Colonic mucosa (tissue), 4 donors: Measurements from ENCODE around the gene KDF1. TPM values are rescaled to one million over a fixed set of nuclear protein-coding genes. Genes with fewer than 3 reads are reported as not detected.

Experiments
- DNase-seq: peaks from one replicate; pipeline ENCODE4 v3.0.0-alpha.2; 2020
- H3K27ac ChIP-seq: fragments of 200-600 bp; one replicate; pipeline ENCODE4 v1.8.0; 2021
- H3K27me3 ChIP-seq: fragments of 200-600 bp; one replicate; pipeline ENCODE4 v1.8.0; 2021
- H3K36me3 ChIP-seq: fragments of 200-600 bp; one replicate; pipeline ENCODE4 v1.8.0; 2021
- H3K4me1 ChIP-seq: fragments of 200-600 bp; one replicate; pipeline ENCODE4 v1.8.0; 2021; ENCODE audit warnings: mild to moderate bottlenecking
- H3K4me3 ChIP-seq: fragments of 200-600 bp; one replicate; pipeline ENCODE4 v1.8.0; 2021
- H3K9ac ChIP-seq, 2 donors: one replicate each; pipeline ENCODE4 v1.7.0; 2013; ENCODE audit warnings: control low read depth in 2 of 2, low read depth in 2 of 2, low read length in 2 of 2
- H3K9me3 ChIP-seq: fragments of 200-600 bp; one replicate; pipeline ENCODE4 v1.8.0; 2021
- CTCF ChIP-seq: fragments of 200-600 bp; IDR thresholded peaks from one replicate; pipeline ENCODE4 v1.8.0; 2022; ENCODE audit warnings: antibody characterized with exemption, mild to moderate bottlenecking
- intact Hi-C: fragments of 100-400 bp; cut with DNase I; formaldehyde crosslinking; loops from one replicate; pipeline ENCODE4 v1.14.1; 2022
- total RNA-seq, 2 donors: library from RNA; stranded (reverse); fragmentation: NEBNext Ultra II Directional in 1 of 2; extraction: Animal tissue kit (Norgen Biotek cat#: 25700) in 1 of 2; gene quantifications; one replicate each; pipeline ENCODE4 v1.2.1, GENCODE V29; 2021
- donor health status: healthy.
- donor health status: DM: no; HTN: no; CAD: no.
- donor health status: DM: no; HTN: no; CAD: no.

Gene KDF1
- total RNA-seq: 10 to 100 TPM; 23.2 to 27.3 TPM

GRCh38 chr1:26959722-26960624 lies at the start of gene KDF1:
TSS of gene KDF1 (minus strand) at chr1:26960468. CDS start at chr1:26952380, 8,088 bp downstream.
- Histone ChIP-seq H3K4me3 (peak within 1 kb of the TSS; percentile 90), H3K4me1 (peaks cover 6% of the 10 kb centered on the region), H3K27ac (peak within 1 kb of the TSS; percentile 50), H3K9ac (peak within 1 kb of the TSS; percentile 73 to 88), H3K27me3 (peaks cover 7% of the 10 kb centered on the region), H3K9me3 (no peaks in the 10 kb centered on the region), H3K36me3 (no peaks in the 10 kb centered on the region)
- peak; percentile 90 for DNase-seq
- no peak for TF ChIP-seq CTCF
- intact Hi-C loops: no loop called here

- Histone ChIP-seq H3K9me3 (no peaks in the 10 kb centered on the region), H3K4me1 (peaks cover 4% of the 10 kb centered on the region), H3K27me3 (no peaks in the 10 kb centered on the region), H3K4me3 (no peak overlapping the region), H3K27ac (peak overlapping the region; percentile 36), H3K36me3 (no peaks in the 10 kb centered on the region), H3K9ac (peak overlapping the region in 1 of 2 donors; percentile 28)
- peak; percentile 72 for DNase-seq
- no peak for TF ChIP-seq CTCF
- intact Hi-C loops: no loop called here
Observed at GRCh38 chr1:27009601-27010197, 49.4 kb upstream of the KDF1 start.

GRCh38 chr1:27007909-27008582 lies 47.8 kb upstream of the KDF1 start:
- TF ChIP-seq CTCF: no peak
- H3K9ac ChIP-seq: no peak overlapping the region
- H3K4me3 ChIP-seq: no peak overlapping the region

GRCh38 chr1:27006683-27007082 lies 46.4 kb upstream of the KDF1 start:
- Histone ChIP-seq H3K27ac (no peak overlapping the region), H3K9me3 (no peaks in the 10 kb centered on the region), H3K4me3 (no peak overlapping the region), H3K9ac (no peak overlapping the region), H3K4me1 (peaks cover 4% of the 10 kb centered on the region), H3K36me3 (no peaks in the 10 kb centered on the region), H3K27me3 (no peaks in the 10 kb centered on the region)
- TF ChIP-seq CTCF: no peak
- intact Hi-C loops: no loop called here
- no peak for DNase-seq

More at GRCh38 chr1:27007909-27008582, 47.8 kb upstream of the KDF1 start:
- peak; percentile 78 for DNase-seq
- no peaks in the 10 kb centered on the region for H3K27me3 ChIP-seq
- H3K9me3 ChIP-seq: no peaks in the 10 kb centered on the region
- peak overlapping the region; percentile 48 for H3K27ac ChIP-seq
- H3K36me3 ChIP-seq: no peaks in the 10 kb centered on the region
- peaks cover 4% of the 10 kb centered on the region for H3K4me1 ChIP-seq
- intact Hi-C loops: no loop called here

GRCh38 chr1:27005648-27006496 lies 45.6 kb upstream of the KDF1 start:
- Histone ChIP-seq H3K27me3 (no peaks in the 10 kb centered on the region), H3K27ac (no peak overlapping the region), H3K36me3 (no peaks in the 10 kb centered on the region), H3K4me1 (peaks cover 4% of the 10 kb centered on the region), H3K4me3 (no peak overlapping the region), H3K9me3 (no peaks in the 10 kb centered on the region), H3K9ac (no peak overlapping the region)
- intact Hi-C loops: no loop called here
- no peak for TF ChIP-seq CTCF
- no peak for DNase-seq
